GM21367 (cell line): Measurements from ENCODE around the gene ZNF821.
A peak's percentile ranks its signal among the peaks of the same experiment; 100 is the strongest.
"Not testable (repeated sequence)": the region's sequence is repeated elsewhere in the genome, so short reads cannot be mapped to it uniquely, and the experiment has no call there.

Experiments used
- ATAC-seq: cut with Tn5 transposase; IDR thresholded peaks from one replicate; pipeline ENCODE4 v1.9.1; 2021; ENCODE audit not compliant: unreplicated experiment

Gene ZNF821

GRCh38 chr16:71902656-71903365 lies 18.8 kb upstream of the ZNF821 start:
- no peak for ATAC-seq

- ATAC-seq = no peak
Observed at GRCh38 chr16:71899171-71899570, 15.2 kb upstream of the ZNF821 start.

- no peak for ATAC-seq
Observed at GRCh38 chr16:71896764-71897368, 12.9 kb upstream of the ZNF821 start.

- peak; percentile 19 for ATAC-seq
Observed at GRCh38 chr16:71895679-71896365, 11.8 kb upstream of the ZNF821 start.

GRCh38 chr16:71894921-71895678 lies 11.1 kb upstream of the ZNF821 start, which contains the start of gene IST1:
Gene IST1 (plus strand): TSS chr16:71895531. CDS start chr16:71915641, 20,110 bp downstream.
- peak; percentile 66 for ATAC-seq

GRCh38 chr16:71894229-71894920 lies 10.4 kb upstream of the ZNF821 start:
- no peak for ATAC-seq

GRCh38 chr16:71893888-71894228 lies 9.9 kb upstream of the ZNF821 start:
- ATAC-seq = no peak

- no peak for ATAC-seq
Observed at GRCh38 chr16:71889147-71889546, 5.2 kb upstream of the ZNF821 start.

GRCh38 chr16:71885261-71885650 lies 1.3 kb upstream of the ZNF821 start:
- ATAC-seq = no peak

- ATAC-seq = peak; percentile 29
Observed at GRCh38 chr16:71883168-71883848, 674 bp downstream of the ZNF821 start.

- peak; percentile 39 for ATAC-seq
Observed at GRCh38 chr16:71882505-71883167, 1.3 kb downstream of the ZNF821 start.

- no peak for ATAC-seq
Observed at GRCh38 chr16:71880176-71880575, 3.8 kb downstream of the ZNF821 start.

- no peak for ATAC-seq
Observed at GRCh38 chr16:71878911-71879310, 5.1 kb downstream of the ZNF821 start.

GRCh38 chr16:71873199-71873598 lies 10.8 kb downstream of the ZNF821 start:
- no peak for ATAC-seq

- no peak for ATAC-seq
Observed at GRCh38 chr16:71870818-71871217, 13.2 kb downstream of the ZNF821 start.

- ATAC-seq = no peak
Observed at GRCh38 chr16:71869089-71869488, 14.9 kb downstream of the ZNF821 start.

GRCh38 chr16:71867939-71868338 lies 16.0 kb downstream of the ZNF821 start:
- ATAC-seq = no peak

- not testable (repeated sequence) for ATAC-seq
Observed at GRCh38 chr16:71867175-71867574, 16.8 kb downstream of the ZNF821 start.

GRCh38 chr16:71865173-71865863 lies 18.7 kb downstream of the ZNF821 start:
- no peak for ATAC-seq
